ENCODE measurements around the gene MVB12A.

- TF ChIP-seq POLR2AphosphoS5 (IDR thresholded peaks at IDR 0.05; ENCODE audit: low read depth, low read length) (no peak), REST (IDR thresholded peaks at IDR 0.05; ENCODE audit: insufficient read depth in 1 of 2, low read depth in 2 of 2, low read length in 2 of 2) (no peak)
Observed at GRCh38 chr19:17402982-17403855, 16.6 kb upstream of the MVB12A start.

Measured in PFSK-1 (cell line).